GM21528 (cell line): ENCODE data around the gene LTBP4.

Experiments
- ATAC-seq: cut with Tn5 transposase; IDR thresholded peaks from one replicate; pipeline ENCODE4 v1.9.1; 2021; ENCODE audit warnings: mild to moderate bottlenecking, moderate library complexity; ENCODE audit not compliant: unreplicated experiment, low FRiP score

LTBP4 gene

DNA sequence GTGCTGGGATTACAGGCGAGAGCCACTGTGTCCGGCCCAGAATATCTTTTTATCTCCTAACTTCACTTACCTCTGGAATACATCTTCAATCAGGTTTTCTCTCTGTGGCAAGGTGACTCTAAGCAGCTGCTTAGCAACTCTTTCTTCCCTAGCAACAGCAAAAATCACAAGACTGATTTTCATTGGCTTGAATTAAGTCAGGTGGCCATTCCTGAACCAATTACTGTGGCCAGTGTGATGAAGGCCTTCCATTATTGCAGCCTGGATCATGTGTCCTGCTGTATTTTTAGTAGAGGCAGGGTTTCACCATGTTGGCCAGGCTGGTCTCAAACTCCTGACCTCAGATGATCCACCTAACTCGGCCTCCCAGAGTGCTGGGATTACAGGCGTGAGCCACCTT lies 9.0 kb upstream of the LTBP4 start:
- ATAC-seq, result no peak

DNA sequence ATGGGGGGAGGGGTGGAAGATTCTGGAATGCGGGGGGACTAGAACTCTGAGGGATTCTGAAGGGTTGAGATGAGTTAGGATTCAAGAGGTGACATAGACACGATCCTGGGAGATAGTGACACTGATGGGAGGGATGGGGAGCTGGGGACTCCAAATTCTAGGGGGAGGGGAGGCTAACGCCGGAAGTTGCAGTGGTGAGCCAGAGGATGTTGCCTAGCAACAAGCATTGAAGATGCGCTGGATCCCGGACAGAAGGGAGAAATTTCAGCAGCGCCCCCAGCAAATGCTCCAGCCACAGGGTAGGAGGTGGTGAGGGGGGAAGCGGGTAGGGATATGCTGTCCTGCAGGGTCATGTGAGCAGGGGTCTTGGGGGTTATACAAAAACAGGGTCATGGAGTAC lies 6.9 kb upstream of the LTBP4 start:
- ATAC-seq, result no peak

DNA sequence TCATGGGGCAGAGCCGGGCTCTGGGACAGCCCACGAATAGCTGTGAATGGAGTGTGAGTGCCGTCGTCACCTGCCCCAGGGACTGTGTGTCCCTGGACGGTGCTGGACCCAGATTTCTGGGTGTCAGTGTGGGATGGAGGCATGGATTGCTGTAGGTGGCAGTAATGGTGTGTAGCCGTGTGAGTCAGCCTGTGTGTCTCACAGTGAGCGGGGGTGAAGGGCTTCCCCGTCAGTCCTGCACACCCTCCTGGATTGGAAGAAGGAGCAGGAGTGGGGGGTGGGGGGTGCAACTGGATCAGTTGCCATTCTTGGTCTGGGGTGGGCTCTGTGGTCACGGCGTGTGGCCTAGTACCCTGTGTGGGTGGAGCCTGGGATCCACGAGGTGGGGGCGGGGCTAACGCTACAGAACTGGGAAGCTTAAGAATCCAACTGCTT lies 6.5 kb upstream of the LTBP4 start:
- ATAC-seq, result no peak

DNA sequence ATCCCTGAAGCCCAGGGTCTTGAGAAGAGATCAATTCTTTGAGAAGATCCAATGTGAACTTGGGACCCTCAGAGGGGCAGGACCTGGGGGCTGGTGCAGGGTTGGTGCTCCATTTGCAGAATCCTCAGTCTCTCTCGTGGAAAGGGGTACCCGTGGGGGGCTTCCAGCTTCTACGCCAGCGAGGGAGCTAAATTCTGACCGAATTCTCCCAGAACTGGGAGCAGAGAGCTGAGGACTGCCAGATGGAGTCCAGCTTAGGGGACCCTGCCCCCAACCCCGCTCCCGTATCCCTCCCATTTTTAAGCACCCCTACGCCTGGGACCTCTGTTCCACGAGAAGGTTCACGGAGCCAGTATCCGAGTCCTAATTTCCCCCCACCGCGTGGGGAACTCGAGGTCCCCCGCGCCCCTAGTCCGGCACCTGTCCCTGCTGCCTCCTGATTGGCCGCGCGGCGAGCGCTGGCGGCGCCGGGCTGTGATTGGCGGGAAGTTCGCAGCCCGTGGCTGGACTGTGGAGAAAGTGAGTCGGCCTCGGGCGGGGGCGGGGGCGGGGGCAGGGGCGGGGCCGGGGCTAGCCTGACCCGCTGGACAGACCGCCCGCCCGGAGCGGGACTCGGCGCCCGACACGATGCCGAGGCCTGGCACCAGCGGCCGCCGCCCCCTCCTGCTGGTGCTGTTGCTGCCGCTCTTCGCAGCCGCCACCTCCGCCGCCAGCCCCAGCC lies 4.4 kb upstream of the LTBP4 start:
- no peak for ATAC-seq

DNA sequence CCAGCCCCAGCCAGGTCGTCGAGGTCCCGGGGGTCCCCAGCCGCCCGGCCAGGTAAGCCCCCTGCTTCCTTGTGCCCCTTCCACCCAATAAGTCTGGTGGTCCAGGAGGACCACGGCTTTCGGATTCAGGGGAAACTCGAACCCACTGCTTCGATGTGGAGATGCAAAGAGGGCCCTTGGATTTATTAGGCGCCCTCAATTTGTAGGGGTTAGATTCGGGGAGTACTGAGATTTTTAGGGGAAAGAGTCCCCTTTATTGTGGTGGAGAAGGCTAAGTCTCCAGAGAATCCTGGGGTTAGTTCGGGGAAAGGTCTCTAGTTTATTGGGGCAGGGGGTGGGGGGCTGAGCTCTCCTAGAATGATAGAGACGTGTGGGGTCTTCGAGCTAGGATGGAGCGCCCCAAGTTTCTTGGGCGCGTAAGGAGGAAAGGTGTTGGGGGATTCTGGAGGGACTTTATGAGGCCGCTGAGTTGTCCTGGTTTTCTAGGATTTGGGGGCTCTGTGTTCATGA lies 3.8 kb upstream of the LTBP4 start:
- ATAC-seq, result no peak

DNA sequence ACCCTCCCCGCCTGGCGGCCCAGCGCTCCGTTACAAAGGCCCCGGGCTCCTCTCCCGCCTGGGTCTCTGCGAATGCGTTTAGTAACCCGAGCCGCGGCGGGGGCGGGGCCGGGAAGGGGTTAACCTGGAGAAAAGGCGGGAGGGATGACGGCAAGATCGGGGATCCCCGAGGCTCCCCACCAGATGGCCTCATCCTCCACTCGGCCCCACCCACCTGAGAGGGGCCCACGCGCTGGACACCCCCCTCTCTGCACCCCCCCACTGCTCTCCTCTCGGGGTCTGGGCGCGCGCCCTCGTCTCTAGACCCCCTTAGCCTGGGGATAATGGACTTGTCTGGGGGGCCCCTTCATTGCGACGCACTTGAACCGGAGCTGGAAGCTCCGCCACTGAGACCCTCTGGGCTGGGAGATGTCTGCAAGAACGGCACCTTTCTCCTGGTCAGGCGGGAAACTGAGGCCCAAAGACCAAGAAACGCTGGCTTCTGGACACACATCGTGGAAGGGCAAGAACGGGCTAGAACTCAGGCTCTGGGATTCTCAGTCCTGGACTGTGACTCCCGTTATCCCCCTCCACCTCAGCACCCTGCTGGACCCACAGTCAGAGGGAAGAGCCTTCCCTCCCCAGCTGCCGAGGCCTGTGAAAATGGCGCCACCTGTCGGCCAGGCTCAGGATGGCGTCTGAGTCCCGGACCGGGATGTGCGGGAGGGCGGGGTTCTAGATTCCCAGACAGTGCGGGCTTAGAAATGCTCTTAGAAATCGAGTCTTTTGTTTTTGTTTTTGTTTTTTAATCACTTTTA lies 2.9 kb upstream of the LTBP4 start:
- no peak for ATAC-seq

DNA sequence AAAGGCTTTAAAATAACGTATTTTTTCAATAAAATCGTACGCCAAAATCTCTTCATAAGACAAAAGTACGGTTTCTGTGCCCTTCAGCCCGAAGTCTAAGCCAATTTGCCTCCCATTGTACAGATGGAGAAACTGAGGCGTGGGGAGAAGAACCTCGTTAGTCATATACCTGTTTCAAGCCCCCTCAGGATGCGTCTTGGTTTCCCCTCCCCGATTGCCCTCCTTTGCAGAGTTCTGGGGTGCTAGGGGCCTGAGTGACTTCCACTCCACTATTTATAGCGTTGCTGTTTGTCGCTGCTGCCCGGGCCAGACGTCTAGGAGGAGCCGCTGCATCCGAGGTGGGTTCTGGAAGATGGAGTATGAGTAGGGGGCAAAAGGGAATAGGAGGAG lies 2.3 kb upstream of the LTBP4 start:
- ATAC-seq, result no peak

DNA sequence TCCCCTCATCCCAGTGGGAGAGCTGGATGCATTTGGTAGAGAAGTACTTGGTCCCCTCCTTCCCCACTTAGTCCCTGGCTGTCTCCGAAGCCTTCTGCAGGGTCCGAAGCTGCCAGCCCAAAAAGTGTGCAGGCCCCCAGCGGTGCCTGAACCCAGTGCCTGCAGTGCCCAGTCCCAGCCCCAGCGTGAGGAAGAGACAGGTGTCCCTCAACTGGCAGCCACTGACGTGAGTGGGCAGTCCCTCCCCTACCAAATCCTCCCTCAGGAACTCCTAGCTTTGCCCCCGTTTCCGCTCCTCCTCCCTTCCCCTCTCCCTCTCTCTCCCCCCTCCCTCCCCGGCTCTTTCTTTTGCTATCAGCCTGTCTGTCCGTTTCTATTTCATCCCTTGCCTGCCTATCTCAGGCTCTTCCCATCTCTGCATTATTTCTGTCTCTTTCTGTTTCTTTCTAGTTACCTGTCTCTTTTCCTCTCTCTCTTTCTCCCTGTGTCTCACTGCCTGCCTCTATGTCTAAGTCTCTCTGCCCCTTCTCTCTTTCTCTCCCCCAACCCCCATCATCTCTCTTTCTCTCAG lies 1.8 kb upstream of the LTBP4 start:
- ATAC-seq, result no peak

DNA sequence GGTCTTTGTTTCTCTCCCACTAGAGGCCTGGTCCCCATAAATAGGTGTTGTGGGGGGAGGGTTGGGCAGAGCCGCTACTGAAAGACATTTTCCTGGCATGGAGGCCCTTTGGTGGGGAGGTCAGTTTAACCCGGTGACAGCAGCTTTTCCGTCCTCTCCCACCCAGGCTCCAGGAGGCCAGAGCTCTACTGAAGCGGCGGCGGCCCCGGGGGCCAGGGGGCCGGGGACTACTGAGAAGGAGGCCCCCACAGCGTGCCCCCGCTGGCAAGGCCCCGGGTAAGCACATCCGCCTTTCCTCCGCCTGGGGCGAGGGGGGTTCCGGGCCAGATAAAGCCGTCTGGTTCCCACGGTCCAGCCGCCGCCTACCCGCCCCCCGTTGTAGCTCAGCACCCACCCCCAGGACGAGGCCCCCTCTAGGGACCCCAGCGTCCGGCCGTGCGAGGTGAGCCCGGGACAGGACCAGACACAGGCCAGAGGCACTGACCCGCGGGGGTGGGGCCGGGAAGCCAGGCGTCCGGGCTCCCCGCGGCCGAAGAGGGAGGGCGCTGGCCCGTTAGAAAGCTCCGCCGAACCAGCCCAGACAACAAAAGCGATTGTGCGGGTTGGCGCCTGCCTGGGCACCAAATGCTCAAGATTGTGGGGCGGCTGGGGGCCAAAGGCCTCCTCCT lies 1.1 kb upstream of the LTBP4 start:
- no peak for ATAC-seq

DNA sequence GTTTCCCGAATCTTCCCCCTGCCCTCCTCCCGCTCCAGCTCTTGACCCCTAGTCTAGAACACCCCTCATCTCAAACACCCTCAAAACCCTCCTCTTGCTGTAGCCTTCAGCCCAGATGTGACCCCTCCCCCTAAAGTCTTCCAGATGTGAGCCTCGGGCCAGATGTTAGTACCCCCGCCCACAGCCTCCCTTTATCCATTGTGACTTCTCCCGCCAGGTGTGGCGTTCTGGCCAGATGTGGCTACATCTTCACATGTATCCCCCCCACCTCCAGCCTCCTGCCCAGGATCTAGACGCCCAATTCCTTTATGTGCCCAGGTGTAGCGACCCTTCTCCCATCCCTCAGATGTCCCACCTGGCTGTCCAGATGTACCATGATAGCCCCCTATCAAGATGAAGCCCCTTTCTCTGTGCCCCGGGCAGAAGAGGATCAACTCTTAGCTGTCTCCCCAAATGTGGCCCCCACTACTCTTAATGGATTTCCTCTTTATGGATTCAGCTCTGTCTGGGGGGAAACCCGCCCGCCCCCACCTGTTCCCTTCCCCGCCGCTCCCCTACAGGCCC lies 517 bp upstream of the LTBP4 start:
- ATAC-seq, result no peak

DNA sequence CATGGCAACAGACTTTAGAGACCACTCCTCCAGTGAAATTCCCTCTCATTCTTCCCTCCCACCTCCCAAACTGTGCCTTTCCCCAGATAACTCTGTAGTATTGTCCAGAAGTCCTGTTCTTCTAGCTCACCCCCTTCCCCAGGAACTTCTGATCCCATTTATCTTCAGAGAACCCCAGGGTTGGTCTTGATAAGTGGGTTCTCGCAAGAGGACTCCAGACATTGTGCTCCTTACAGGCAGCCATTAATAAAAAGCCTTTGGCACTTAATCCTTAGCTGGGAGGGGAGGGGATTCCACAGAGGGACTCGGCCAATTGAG lies 1.9 kb downstream of the LTBP4 start:
- no peak for ATAC-seq

DNA sequence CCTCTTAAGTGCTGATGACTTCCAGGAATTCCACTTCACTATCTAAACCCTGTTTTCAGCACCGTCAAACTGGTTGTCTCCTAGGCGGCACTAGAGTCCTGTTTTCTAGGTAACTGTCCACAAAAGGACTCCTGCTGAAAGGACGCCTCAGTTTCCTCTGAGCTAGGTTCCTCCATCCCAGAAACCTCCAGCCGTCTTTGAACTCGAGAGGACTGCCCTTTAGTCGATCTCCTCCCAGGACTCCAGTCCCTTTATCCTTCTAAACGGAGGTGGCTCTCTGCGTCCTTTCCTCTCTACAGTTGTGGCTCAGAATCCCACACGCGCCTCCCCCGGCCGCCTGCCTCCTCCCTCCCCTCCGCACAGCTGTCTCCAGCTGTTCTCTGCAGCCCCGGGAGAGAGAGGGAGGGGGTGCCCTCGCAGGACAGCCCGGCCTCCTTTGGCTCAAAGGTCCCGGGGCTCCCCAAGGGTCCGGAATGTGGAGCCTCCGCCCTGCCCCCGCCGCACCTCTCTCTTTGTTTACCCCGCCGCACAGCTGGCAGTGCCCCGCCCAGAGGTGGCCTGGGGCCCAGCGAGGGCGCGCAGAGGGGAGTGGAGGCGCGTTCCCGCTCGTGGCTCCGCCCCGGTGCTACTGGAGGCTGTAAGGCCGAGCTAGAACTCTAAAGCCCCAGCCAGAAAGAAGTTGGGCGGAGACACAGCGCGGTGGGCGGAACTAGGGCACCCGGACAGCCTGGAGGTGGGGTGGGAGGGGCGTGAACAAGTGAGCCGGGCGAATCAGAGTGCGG lies 2.4 kb downstream of the LTBP4 start:
- peak; percentile 57 for ATAC-seq

DNA sequence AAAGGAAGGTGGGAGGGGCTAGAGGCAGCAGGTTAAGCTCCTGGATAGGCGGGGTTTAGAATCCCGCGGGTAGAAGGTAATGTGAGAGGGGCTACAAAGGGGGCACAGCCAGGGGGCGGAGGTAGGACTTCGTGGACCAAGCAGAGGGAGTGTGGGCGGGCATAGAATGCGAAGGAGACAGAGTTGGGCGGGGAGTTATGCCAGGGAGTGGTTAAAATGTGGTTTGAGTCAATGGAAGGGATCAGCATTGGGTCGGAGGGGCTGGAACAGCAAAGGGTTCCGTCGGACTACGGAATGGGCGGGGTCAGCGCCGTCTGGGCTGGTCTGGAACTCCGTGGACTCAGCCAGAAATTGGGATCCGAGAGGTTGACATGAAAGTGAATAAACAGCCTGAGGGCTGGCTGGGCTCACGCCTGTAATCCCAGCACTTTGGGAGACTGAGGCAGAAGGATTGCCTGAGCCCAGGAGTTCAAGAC lies 3.0 kb downstream of the LTBP4 start:
- no peak for ATAC-seq

DNA sequence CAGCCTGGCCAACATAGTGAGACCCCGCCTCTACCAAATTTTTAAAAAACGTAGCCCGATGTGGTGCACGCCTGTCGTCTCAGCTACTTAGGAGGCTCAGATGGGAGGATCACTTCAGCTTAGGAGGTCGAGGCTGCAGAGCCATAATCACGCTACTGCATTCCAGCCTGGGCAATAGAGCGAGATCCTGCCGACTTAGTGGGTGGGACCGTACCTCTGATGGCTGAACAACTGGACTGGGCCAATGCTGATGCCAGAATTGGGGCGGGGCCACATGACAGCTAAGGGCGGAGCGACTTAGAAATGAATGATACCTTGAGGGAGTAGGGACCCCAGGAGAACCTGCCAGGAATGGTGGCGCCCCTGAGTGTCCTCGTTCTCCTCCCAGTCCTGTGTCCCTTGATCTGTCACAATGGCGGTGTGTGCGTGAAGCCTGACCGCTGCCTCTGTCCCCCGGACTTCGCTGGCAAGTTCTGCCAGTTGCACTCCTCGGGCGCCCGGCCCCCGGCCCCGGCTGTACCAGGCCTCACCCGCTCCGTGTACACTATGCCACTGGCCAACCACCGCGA lies 3.6 kb downstream of the LTBP4 start:
- no peak for ATAC-seq

DNA sequence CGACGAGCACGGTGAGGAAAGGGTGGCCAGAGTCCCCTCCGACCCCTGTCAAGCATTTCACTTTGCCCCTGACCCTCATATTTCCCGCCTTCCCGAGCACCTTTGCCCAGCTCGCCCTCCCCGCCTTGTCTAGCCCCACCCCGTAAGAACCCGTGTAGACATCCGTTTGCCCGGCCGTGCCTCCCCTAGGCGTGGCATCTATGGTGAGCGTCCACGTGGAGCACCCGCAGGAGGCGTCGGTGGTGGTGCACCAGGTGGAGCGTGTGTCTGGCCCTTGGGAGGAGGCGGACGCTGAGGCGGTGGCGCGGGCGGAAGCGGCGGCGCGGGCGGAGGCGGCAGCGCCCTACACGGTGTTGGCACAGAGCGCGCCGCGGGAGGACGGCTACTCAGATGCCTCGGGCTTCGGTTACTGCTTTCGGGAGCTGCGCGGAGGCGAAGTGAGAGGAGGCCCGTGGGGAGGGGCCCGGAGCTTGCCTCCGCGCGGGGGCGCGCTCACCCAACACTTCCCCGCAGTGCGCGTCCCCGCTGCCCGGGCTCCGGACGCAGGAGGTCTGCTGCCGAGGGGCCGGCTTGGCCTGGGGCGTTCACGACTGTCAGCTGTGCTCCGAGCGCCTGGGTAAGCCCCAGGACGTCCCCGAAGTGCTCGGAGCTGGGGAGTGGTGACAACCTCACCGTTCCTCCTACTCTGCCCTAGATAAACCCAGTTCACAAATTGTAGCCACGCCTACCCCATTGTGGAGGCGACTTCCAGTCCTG lies 4.2 kb downstream of the LTBP4 start:
- peak; percentile 34 for ATAC-seq

DNA sequence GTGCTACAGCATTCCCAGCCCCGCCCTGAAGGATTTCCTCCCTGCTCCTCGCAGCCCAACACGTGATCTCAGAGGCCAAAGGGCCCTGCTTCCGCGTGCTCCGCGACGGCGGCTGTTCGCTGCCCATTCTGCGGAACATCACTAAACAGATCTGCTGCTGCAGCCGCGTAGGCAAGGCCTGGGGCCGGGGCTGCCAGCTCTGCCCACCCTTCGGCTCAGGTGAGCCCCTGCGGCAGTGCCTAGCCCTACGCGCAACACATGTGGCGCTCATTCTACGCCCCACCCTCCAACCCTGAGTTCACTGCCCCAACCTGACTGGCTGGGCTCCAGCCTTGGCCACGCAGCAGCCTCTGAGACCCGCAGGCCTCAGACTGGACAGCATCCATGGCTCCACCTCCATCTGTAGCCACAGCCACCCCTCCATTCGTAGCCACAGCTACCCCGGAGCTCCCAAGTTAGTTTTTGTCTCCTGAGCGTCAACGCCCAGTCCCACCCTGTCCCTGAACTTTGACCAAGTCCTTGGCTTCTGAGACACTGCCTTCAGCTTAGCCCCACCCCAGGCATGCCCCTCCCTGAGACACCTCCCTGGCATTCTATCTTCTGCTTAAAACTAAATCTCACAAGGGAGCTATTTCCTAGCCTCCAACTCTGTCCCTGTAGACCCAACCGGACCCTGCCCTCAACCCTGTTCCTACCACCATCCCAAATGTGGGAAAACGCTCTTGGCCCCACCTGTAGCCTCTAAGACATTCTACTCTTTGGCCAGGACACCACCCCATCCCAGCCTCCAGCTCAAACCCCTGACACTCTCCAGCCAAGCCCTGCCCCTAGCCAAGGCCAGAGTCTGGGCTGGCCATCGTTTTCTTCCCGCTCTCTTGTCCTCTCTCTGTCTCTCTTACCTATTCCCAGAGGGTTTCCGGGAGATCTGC lies 6.4 kb downstream of the LTBP4 start:
- ATAC-seq, result no peak

DNA sequence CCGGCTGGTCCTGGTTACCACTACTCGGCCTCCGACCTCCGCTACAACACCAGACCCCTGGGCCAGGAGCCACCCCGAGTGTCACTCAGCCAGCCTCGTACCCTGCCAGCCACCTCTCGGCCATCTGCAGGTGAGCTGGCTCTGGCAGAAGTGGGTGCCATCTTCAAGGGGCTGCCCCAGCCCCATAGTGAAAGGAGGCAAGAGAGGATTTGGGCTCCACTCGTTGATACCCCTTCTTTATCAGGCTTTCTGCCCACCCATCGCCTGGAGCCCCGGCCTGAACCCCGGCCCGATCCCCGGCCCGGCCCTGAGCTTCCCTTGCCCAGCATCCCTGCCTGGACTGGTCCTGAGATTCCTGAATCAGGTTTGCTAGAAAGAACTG lies 7.1 kb downstream of the LTBP4 start:
- no peak for ATAC-seq

DNA sequence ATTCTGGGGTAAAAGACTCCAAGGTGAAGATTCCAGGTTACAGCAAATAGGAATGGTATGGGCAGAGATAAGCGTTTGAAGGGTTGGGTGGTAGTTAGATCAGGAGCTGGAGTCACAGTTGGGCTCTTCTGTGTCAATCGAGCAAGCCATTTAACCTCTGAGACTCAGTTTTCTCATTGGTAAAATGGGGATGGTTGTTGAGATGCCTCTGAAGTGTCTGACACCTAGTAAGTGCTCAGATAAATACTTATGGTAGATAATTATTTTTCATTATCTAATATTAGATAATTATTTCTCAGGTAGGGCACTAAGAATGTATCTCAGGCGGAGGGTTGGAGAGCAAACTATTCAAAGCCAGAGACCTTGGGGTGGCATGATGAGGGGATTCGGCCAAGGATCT lies 7.8 kb downstream of the LTBP4 start:
- no peak for ATAC-seq
